A549 (cell line): ENCODE data around the gene SYT1.

Experiments
- CBX2 ChIP-seq: fragments of 200-600 bp; sonication (generic); IDR thresholded peaks from 2 replicates; pipeline ENCODE4 v1.6.1; 2016; ENCODE audit warnings: low read depth, mild to moderate bottlenecking, borderline replicate concordance
- CTCF ChIP-seq: fragments of >200 bp; sonication (Bioruptor Twin); formaldehyde crosslinking; IDR thresholded peaks from 3 replicates; pipeline ENCODE4 v1.5.1; 2016
- EP300 ChIP-seq, 2 experiments: fragments of >200 bp; sonication (Bioruptor Twin); formaldehyde crosslinking; IDR thresholded peaks; 2 replicates in 1 of 2; 3 replicates in 1 of 2; pipeline ENCODE4 v1.6.1; 2016 to 2017
- KDM1A ChIP-seq: fragments of 200-600 bp; sonication (generic); IDR thresholded peaks from 2 replicates; pipeline ENCODE4 v1.6.1; 2016; ENCODE audit warnings: low read depth, mild to moderate bottlenecking
- MAX ChIP-seq: IDR thresholded peaks from 2 replicates; pipeline ENCODE4 v1.6.1; 2012
- NFE2L2 ChIP-seq: fragments of 150-350 bp; conservative IDR thresholded peaks from 2 replicates; pipeline ENCODE4 v1.6.1; 2014; ENCODE audit warnings: low read length
- POLR2A ChIP-seq: IDR thresholded peaks from 2 replicates; pipeline ENCODE4 v1.6.1; 2012; ENCODE audit warnings: mild to moderate bottlenecking, low read length

- TF ChIP-seq CBX2 (no peak), KDM1A (no peak), CTCF (no peak), MAX (no peak), EP300 (IDR thresholded peaks at IDR 0.05) (no peak), POLR2A (no peak), NFE2L2 (no peak)
Observed at GRCh38 chr12:79423560-79423959, 559.0 kb downstream of the SYT1 start.
